LNCAP (cell line): Measurements from ENCODE around the gene ACVR1.

Source experiments
- TF ChIP-seq, protein P1 (sequence below): fragments of 450-650 bp; IDR thresholded peaks from 2 replicates; pipeline ENCODE4 v1.5.1; 2017; ENCODE audit warnings: mild to moderate bottlenecking

The ACVR1 gene

GRCh38 chr2:157699806-157700205 is 176.3 kb downstream of the ACVR1 start:
- TF ChIP-seq, protein P1, sequence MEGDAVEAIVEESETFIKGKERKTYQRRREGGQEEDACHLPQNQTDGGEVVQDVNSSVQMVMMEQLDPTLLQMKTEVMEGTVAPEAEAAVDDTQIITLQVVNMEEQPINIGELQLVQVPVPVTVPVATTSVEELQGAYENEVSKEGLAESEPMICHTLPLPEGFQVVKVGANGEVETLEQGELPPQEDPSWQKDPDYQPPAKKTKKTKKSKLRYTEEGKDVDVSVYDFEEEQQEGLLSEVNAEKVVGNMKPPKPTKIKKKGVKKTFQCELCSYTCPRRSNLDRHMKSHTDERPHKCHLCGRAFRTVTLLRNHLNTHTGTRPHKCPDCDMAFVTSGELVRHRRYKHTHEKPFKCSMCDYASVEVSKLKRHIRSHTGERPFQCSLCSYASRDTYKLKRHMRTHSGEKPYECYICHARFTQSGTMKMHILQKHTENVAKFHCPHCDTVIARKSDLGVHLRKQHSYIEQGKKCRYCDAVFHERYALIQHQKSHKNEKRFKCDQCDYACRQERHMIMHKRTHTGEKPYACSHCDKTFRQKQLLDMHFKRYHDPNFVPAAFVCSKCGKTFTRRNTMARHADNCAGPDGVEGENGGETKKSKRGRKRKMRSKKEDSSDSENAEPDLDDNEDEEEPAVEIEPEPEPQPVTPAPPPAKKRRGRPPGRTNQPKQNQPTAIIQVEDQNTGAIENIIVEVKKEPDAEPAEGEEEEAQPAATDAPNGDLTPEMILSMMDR: no peak

DNA sequence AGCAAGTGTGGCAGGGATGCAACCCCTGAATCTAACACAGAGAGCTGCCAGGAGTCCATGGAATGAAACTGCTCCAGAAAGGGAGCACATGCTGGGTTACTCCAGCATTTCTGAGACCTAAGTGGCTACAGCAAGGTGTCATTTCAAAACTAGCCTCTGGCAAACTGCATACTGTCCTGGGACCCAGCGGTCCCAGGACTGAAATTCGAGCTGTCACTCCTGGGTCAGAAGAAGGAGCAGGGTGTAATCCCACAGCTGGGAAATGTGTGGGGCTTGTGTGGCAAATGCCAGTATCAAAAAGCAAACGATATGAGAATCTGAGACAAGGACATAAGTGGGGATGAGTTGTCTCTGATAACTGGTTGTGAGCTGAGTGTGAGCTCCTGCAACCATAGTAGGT is 177.1 kb downstream of the ACVR1 start:
- TF ChIP-seq, protein P1: no peak

DNA sequence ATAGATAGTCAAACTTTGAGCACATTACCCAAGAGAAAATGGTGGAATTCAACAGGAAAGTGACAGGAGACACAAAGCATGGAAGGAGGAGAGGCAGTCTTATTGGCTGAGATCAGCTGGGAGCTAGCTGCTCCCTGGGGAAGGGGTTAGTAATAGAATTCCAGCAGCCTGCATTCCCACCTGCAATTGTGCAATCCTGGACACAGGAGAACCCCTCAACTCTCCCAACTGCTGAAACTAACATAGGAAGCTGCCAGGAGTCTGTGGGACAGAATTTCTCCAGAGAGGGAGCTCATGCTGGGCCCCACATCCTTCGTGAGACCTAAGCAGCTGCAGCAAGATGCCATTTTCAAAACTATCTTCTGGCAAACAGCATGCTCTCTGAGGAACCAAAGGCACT is 177.7 kb downstream of the ACVR1 start:
- TF ChIP-seq, protein P1: no peak

DNA sequence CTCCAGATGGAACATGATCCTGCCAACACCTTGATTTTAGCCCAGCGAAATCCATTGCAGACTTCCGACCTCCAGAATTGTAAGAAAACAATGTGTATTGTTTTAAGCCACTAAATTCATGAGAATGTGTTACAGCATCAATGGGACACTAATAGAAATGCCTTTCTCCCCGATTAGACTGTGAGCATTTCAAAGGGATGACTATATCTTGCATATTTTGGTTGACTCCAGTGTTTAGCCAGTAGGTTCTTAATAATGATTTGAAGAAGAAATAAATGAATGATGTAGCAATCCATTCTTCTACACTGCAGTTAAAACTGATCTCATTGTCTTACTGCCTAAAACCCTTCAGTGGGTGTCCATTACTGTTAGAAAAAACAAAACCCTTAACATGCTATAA is 180.1 kb downstream of the ACVR1 start:
- TF ChIP-seq, protein P1: no peak

GRCh38 chr2:157692768-157693167 is 183.4 kb downstream of the ACVR1 start:
- TF ChIP-seq, protein P1: no peak

- TF ChIP-seq, protein P1: no peak
These were observed 184.4 kb downstream of the ACVR1 start for GRCh38 chr2:157691695-157692094.

- TF ChIP-seq, protein P1: no peak
These were observed 185.0 kb downstream of the ACVR1 start for GRCh38 chr2:157691131-157691530.
